HEK293 (cell line): ENCODE measurements around the gene SYTL1.

Source experiments
- CTCF ChIA-PET: fragments of 350-600 bp; formaldehyde crosslinking; extraction: SDS; loops from one replicate; lab custom pipeline; 2021; ENCODE audit warnings: antibody characterized with exemption; lab: Yijun Ruan, JAX
- POLR2A ChIA-PET: fragments of 300-600 bp; formaldehyde crosslinking; extraction: SDS; loops from one replicate; lab custom pipeline; 2020; ENCODE audit warnings: antibody characterized with exemption, inconsistent platforms; lab: Yijun Ruan, JAX
- H3K27ac ChIP-seq: fragments of 200-500 bp; sonication (Bioruptor generic); 2 replicates; pipeline ENCODE4 v1.5.1; 2014; ENCODE audit warnings: low read depth, low read length, control low read depth, inconsistent platforms; ENCODE audit errors: extremely low read depth
- H3K36me3 ChIP-seq, 2 experiments: fragments of 200-500 bp in 1 of 2; sonication (Bioruptor generic) in 1 of 2; 1 replicate in 1 of 2; 2 replicates in 1 of 2; pipeline ENCODE4 v1.5.1; 2014 to 2017; ENCODE audit warnings: inconsistent platforms in 2 of 2, low read length in 2 of 2; ENCODE audit not compliant: control insufficient read depth in 2 of 2, insufficient read depth in 1 of 2
- H3K4me1 ChIP-seq: fragments of 200-500 bp; sonication (Bioruptor generic); 2 replicates; pipeline ENCODE4 v1.5.1; 2014; ENCODE audit warnings: mild to moderate bottlenecking, low read length, inconsistent platforms; ENCODE audit not compliant: control insufficient read depth, insufficient read depth
- H3K4me3 ChIP-seq: 2 replicates; pipeline ENCODE4 v1.5.1; 2011; ENCODE audit warnings: low read depth, mild to moderate bottlenecking, control low read depth, low read length, moderate library complexity
- H3K9me3 ChIP-seq: fragments of 200-500 bp; sonication (Bioruptor generic); 2 replicates; pipeline ENCODE4 v1.5.1; 2014; ENCODE audit warnings: low read depth, low read length, inconsistent platforms; ENCODE audit not compliant: control insufficient read depth, insufficient read depth
- AEBP2 ChIP-seq: fragments of 450-650 bp; formaldehyde crosslinking; IDR thresholded peaks from 2 replicates; pipeline ENCODE4 v1.5.1; 2016; ENCODE audit warnings: missing biosample characterization, missing genetic modification characterization, borderline replicate concordance
- BCL11B ChIP-seq: fragments of 450-650 bp; formaldehyde crosslinking; IDR thresholded peaks from 2 replicates; pipeline ENCODE4 v1.5.1; 2016; ENCODE audit warnings: low read depth, missing biosample characterization, missing genetic modification characterization
- HOXC10 ChIP-seq: sonication (generic); formaldehyde crosslinking; IDR thresholded peaks from 2 replicates; pipeline ENCODE4 v1.8.1; 2023; ENCODE audit warnings: mild to moderate bottlenecking, missing genetic modification reagents
- HOXD13 ChIP-seq: sonication (generic); formaldehyde crosslinking; IDR thresholded peaks from 2 replicates; pipeline ENCODE4 v1.8.0; 2022; ENCODE audit warnings: missing genetic modification reagents, borderline replicate concordance
- KLF10 ChIP-seq: fragments of 450-650 bp; IDR thresholded peaks from 2 replicates; pipeline ENCODE4 v1.5.1; 2018; ENCODE audit warnings: missing biosample characterization, mild to moderate bottlenecking, missing genetic modification characterization
- KLF16 ChIP-seq: fragments of 450-650 bp; formaldehyde crosslinking; IDR thresholded peaks from 2 replicates; pipeline ENCODE4 v1.5.1; 2017; ENCODE audit warnings: missing biosample characterization, missing genetic modification characterization
- KLF8 ChIP-seq: fragments of 450-650 bp; formaldehyde crosslinking; IDR thresholded peaks from 2 replicates; pipeline ENCODE4 v1.5.1; 2016; ENCODE audit warnings: missing biosample characterization, missing genetic modification characterization
- MEIS1 ChIP-seq: sonication (generic); formaldehyde crosslinking; IDR thresholded peaks from 2 replicates; pipeline ENCODE4 v1.8.1; 2022; ENCODE audit warnings: missing genetic modification reagents, mild to moderate bottlenecking, borderline replicate concordance
- SCRT2 ChIP-seq: fragments of 450-650 bp; formaldehyde crosslinking; IDR thresholded peaks from 2 replicates; pipeline ENCODE4 v1.5.1; 2016; ENCODE audit warnings: missing biosample characterization, missing genetic modification characterization
- SP7 ChIP-seq: fragments of 450-650 bp; formaldehyde crosslinking; IDR thresholded peaks from 2 replicates; pipeline ENCODE4 v1.5.1; 2016; ENCODE audit warnings: missing biosample characterization, missing genetic modification characterization
- YY1 ChIP-seq: fragments of 450-650 bp; formaldehyde crosslinking; IDR thresholded peaks from 2 replicates; pipeline ENCODE4 v1.5.1; 2018; ENCODE audit warnings: missing biosample characterization, missing genetic modification characterization
- ZBTB26 ChIP-seq: fragments of 450-650 bp; formaldehyde crosslinking; optimal IDR thresholded peaks from 2 replicates; pipeline ENCODE3; 2016; ENCODE audit warnings: missing biosample characterization, mild to moderate bottlenecking, missing genetic modification characterization
- ZBTB48 ChIP-seq: fragments of 450-650 bp; formaldehyde crosslinking; IDR thresholded peaks from 2 replicates; pipeline ENCODE4 v1.5.1; 2016; ENCODE audit warnings: missing biosample characterization, missing genetic modification characterization
- ZFP69B ChIP-seq: fragments of 450-650 bp; formaldehyde crosslinking; IDR thresholded peaks from 2 replicates; pipeline ENCODE4 v1.5.1; 2016; ENCODE audit warnings: missing biosample characterization, missing genetic modification characterization
- ZNF132 ChIP-seq: fragments of 450-650 bp; formaldehyde crosslinking; IDR thresholded peaks from 2 replicates; pipeline ENCODE4 v1.5.1; 2017; ENCODE audit warnings: missing biosample characterization, missing genetic modification characterization, borderline replicate concordance
- ZNF175 ChIP-seq: fragments of 450-650 bp; formaldehyde crosslinking; IDR thresholded peaks from 2 replicates; pipeline ENCODE4 v1.5.1; 2016; ENCODE audit warnings: missing biosample characterization, missing genetic modification characterization
- ZNF354C ChIP-seq: fragments of 450-650 bp; formaldehyde crosslinking; IDR thresholded peaks from 2 replicates; pipeline ENCODE4 v1.5.1; 2016; ENCODE audit warnings: missing biosample characterization, missing genetic modification characterization, low read depth, borderline replicate concordance
- ZNF37A ChIP-seq: fragments of 450-650 bp; IDR thresholded peaks from 2 replicates; pipeline ENCODE4 v1.5.1; 2018; ENCODE audit warnings: missing biosample characterization, missing genetic modification characterization
- ZNF426 ChIP-seq: fragments of 450-650 bp; formaldehyde crosslinking; IDR thresholded peaks from 2 replicates; pipeline ENCODE4 v1.5.1; 2017; ENCODE audit warnings: missing biosample characterization, missing genetic modification characterization, mild to moderate bottlenecking, inconsistent platforms, moderate library complexity
- ZNF585B ChIP-seq: fragments of 450-650 bp; formaldehyde crosslinking; IDR thresholded peaks from 2 replicates; pipeline ENCODE4 v1.5.1; 2016; ENCODE audit warnings: missing biosample characterization, missing genetic modification characterization
- ZNF654 ChIP-seq: fragments of 450-650 bp; formaldehyde crosslinking; IDR thresholded peaks from 2 replicates; pipeline ENCODE4 v1.5.1; 2016; ENCODE audit warnings: low read depth, missing biosample characterization, missing genetic modification characterization
- ZNF660 ChIP-seq: fragments of 450-650 bp; IDR thresholded peaks from 2 replicates; pipeline ENCODE4 v1.5.1; 2018; ENCODE audit warnings: missing biosample characterization, mild to moderate bottlenecking, missing genetic modification characterization
- ZNF843 ChIP-seq: fragments of 450-650 bp; formaldehyde crosslinking; IDR thresholded peaks from 2 replicates; pipeline ENCODE4 v1.5.1; 2016; ENCODE audit warnings: missing biosample characterization, missing genetic modification characterization
- TF ChIP-seq, protein P1 (sequence below): fragments of 450-650 bp; formaldehyde crosslinking; IDR thresholded peaks from 2 replicates; pipeline ENCODE4 v1.5.1; 2016; ENCODE audit warnings: missing biosample characterization, missing genetic modification characterization
- TF ChIP-seq, protein P2 (sequence below): fragments of 450-650 bp; formaldehyde crosslinking; IDR thresholded peaks from 2 replicates; pipeline ENCODE4 v1.5.1; 2016; ENCODE audit warnings: missing biosample characterization, missing genetic modification characterization
- TF ChIP-seq, protein P3 (sequence below): fragments of 450-650 bp; formaldehyde crosslinking; IDR thresholded peaks from 2 replicates; pipeline ENCODE4 v1.5.1; 2016; ENCODE audit warnings: missing biosample characterization, missing genetic modification characterization
- TF ChIP-seq, protein P4 (sequence below): fragments of 450-650 bp; formaldehyde crosslinking; IDR thresholded peaks from 2 replicates; pipeline ENCODE4 v1.5.1; 2016; ENCODE audit warnings: missing biosample characterization, missing genetic modification characterization
- TF ChIP-seq, protein P5 (sequence below): fragments of 450-650 bp; formaldehyde crosslinking; IDR thresholded peaks from 2 replicates; pipeline ENCODE4 v1.5.1; 2017; ENCODE audit warnings: missing biosample characterization, missing genetic modification characterization

The SYTL1 gene

DNA sequence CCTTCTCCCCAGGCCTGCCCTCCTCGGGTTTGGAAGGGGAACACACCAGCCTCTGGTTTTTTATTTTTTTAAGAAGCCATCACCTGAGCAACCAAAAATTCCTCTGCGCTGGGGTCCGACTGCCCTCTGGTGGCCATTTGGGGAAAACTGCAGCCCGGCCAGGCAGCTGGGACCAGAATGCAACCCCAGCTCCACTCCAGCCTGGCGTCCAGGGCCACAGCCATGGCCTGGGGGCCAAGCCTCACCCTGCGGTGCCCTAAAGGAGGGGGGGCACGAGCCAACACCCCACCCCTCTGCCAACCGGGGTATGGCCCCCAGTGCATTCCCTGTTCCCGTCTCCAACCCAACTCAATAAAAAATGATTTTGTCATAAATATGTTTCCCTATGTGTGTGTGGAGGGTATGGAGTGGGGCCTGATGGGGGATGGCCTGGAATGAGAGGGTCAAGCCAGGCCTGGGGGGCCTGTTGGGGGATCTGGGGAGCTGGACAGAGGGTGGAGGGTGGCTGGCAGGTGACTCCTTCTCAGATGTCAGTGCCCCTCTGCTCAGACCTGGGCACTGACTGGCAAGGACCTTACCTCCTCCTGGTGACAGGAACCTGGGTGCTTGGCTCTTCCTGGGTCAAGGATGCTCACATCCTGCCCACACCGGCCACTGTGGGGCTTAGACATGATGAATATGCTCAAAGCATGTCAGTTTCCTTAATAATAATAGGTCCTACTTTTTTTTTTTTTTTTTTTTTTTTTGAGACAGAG is 53.8 kb downstream of the SYTL1 start:
- Histone ChIP-seq H3K36me3 (no peaks in the 10 kb centered on the region), H3K27ac (no peak overlapping the region), H3K4me1 (no peaks in the 10 kb centered on the region), H3K4me3 (no peak overlapping the region), H3K9me3 (no peaks in the 10 kb centered on the region)
- POLR2A ChIA-PET = interaction anchor here (1.0 to 1.7 kb wide), 3 partner anchors 30 to 208 kb away, joined by 4 to 7 read pairs (median 5); partner anchors contain the start of gene AHDC1
- CTCF ChIA-PET = interaction anchor here (0.5 to 7.4 kb wide), 33 partner anchors 9 to 351 kb away, joined by 3 to 202 read pairs (median 4); partner anchors contain the start of genes AHDC1, MAP3K6 and SYTL1
- TF ChIP-seq KLF16 (tag by site-specific recombination) = no peak
- no peak for TF ChIP-seq ZNF37A
- TF ChIP-seq ZNF843 (tag by site-specific recombination) = no peak
- no peak for TF ChIP-seq KLF8 (tag by site-specific recombination)
- TF ChIP-seq HOXC10 (CRISPR knock-in tag) = no peak
- TF ChIP-seq, protein P1, sequence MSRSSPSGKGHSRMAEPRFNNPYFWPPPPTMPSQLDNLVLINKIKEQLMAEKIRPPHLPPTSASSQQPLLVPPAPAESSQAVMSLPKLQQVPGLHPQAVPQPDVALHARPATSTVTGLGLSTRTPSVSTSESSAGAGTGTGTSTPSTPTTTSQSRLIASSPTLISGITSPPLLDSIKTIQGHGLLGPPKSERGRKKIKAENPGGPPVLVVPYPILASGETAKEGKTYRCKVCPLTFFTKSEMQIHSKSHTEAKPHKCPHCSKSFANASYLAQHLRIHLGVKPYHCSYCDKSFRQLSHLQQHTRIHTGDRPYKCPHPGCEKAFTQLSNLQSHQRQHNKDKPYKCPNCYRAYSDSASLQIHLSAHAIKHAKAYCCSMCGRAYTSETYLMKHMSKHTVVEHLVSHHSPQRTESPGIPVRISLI (tag by site-specific recombination) = peak; percentile 52; the same call in 1 of the 2 replicates
- TF ChIP-seq, protein P2, sequence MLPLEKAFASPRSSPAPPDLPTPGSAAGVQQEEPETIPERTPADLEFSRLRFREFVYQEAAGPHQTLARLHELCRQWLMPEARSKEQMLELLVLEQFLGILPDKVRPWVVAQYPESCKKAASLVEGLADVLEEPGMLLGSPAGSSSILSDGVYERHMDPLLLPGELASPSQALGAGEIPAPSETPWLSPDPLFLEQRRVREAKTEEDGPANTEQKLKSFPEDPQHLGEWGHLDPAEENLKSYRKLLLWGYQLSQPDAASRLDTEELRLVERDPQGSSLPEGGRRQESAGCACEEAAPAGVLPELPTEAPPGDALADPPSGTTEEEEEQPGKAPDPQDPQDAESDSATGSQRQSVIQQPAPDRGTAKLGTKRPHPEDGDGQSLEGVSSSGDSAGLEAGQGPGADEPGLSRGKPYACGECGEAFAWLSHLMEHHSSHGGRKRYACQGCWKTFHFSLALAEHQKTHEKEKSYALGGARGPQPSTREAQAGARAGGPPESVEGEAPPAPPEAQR = no peak
- 0 out of 2 replicates have a peak, but pooled peaks have one; percentile 78 for TF ChIP-seq ZNF660
- TF ChIP-seq ZNF585B = no peak
- peak; percentile 80 for TF ChIP-seq ZNF654
- TF ChIP-seq ZFP69B (tag by site-specific recombination) = no peak
- no peak for TF ChIP-seq ZNF354C (tag by site-specific recombination)
- no peak for TF ChIP-seq ZNF426 (tag by site-specific recombination)
- TF ChIP-seq, protein P3, sequence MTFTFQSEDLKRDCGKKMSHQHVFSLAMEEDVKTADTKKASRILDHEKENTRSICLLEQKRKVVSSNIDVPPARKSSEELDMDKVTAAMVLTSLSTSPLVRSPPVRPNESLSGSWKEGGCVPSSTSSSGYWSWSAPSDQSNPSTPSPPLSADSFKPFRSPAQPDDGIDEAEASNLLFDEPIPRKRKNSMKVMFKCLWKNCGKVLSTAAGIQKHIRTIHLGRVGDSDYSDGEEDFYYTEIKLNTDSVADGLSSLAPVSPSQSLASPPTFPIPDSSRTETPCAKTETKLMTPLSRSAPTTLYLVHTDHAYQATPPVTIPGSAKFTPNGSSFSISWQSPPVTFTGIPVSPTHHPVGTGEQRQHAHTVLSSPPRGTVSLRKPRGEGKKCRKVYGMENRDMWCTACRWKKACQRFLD (tag by site-specific recombination) = no peak
- TF ChIP-seq ZBTB48 = no peak
- peak; percentile 42 for TF ChIP-seq SP7 (tag by site-specific recombination)
- no peak for TF ChIP-seq ZNF132 (tag by site-specific recombination)
- no peak for TF ChIP-seq MEIS1 (CRISPR knock-in tag)
- no peak for TF ChIP-seq ZBTB26 (tag by site-specific recombination)
- peak; percentile 23; the same call in 1 of the 2 replicates for TF ChIP-seq KLF10 (tag by site-specific recombination)
- TF ChIP-seq, protein P4, sequence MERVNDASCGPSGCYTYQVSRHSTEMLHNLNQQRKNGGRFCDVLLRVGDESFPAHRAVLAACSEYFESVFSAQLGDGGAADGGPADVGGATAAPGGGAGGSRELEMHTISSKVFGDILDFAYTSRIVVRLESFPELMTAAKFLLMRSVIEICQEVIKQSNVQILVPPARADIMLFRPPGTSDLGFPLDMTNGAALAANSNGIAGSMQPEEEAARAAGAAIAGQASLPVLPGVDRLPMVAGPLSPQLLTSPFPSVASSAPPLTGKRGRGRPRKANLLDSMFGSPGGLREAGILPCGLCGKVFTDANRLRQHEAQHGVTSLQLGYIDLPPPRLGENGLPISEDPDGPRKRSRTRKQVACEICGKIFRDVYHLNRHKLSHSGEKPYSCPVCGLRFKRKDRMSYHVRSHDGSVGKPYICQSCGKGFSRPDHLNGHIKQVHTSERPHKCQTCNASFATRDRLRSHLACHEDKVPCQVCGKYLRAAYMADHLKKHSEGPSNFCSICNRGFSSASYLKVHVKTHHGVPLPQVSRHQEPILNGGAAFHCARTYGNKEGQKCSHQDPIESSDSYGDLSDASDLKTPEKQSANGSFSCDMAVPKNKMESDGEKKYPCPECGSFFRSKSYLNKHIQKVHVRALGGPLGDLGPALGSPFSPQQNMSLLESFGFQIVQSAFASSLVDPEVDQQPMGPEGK (tag by site-specific recombination) = peak; percentile 37; the same call in 1 of the 2 replicates
- TF ChIP-seq, protein P5, sequence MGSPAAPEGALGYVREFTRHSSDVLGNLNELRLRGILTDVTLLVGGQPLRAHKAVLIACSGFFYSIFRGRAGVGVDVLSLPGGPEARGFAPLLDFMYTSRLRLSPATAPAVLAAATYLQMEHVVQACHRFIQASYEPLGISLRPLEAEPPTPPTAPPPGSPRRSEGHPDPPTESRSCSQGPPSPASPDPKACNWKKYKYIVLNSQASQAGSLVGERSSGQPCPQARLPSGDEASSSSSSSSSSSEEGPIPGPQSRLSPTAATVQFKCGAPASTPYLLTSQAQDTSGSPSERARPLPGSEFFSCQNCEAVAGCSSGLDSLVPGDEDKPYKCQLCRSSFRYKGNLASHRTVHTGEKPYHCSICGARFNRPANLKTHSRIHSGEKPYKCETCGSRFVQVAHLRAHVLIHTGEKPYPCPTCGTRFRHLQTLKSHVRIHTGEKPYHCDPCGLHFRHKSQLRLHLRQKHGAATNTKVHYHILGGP (tag by site-specific recombination) = no peak
- TF ChIP-seq HOXD13 = no peak
- no peak for TF ChIP-seq SCRT2
- no peak for TF ChIP-seq ZNF175 (tag by site-specific recombination)
- no peak for TF ChIP-seq YY1 (tag by site-specific recombination)
- no peak for TF ChIP-seq AEBP2 (tag by site-specific recombination)
- TF ChIP-seq BCL11B = no peak
